ENCODE data around the gene HES1.

DNA sequence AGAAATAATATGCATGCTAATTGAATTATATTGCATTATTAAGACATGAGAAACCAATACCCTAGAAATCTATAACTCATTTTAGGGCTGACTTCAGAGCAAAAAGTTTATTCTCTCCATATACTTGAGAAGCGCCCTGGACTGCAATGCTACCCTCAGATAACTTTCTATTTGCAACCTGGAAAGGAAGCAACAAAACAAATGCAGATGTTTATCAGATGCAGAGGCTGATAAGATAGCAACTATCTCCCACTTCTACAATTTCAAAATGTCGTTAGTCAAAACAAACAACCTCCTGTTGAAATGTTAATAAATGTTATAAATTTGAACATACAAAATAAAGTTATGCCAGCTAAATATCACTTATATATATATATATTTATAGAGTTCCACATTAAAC lies 34.8 kb downstream of the HES1 start:
- TF ChIP-seq, protein P1, sequence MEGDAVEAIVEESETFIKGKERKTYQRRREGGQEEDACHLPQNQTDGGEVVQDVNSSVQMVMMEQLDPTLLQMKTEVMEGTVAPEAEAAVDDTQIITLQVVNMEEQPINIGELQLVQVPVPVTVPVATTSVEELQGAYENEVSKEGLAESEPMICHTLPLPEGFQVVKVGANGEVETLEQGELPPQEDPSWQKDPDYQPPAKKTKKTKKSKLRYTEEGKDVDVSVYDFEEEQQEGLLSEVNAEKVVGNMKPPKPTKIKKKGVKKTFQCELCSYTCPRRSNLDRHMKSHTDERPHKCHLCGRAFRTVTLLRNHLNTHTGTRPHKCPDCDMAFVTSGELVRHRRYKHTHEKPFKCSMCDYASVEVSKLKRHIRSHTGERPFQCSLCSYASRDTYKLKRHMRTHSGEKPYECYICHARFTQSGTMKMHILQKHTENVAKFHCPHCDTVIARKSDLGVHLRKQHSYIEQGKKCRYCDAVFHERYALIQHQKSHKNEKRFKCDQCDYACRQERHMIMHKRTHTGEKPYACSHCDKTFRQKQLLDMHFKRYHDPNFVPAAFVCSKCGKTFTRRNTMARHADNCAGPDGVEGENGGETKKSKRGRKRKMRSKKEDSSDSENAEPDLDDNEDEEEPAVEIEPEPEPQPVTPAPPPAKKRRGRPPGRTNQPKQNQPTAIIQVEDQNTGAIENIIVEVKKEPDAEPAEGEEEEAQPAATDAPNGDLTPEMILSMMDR (IDR thresholded peaks at IDR 0.05), result no peak
- no peak for TF ChIP-seq POLR2A (IDR thresholded peaks at IDR 0.05)

Data from adrenal gland (tissue), 5 donors.